A673 (cell line): ENCODE results near the gene INO80C. TPM values are rescaled to one million over a fixed set of nuclear protein-coding genes. Genes with fewer than 3 reads are reported as not detected.
"Not testable (repeated sequence)": the region's sequence is repeated elsewhere in the genome, so short reads cannot be mapped to it uniquely, and the experiment has no call there.

Experiments used
- BruUV-seq: library from RNA; stranded (reverse); fragments of 400-500 nt; replicated peaks from 2 replicates; lab custom pipeline; 2021; lab: Mats Ljungman, UMichigan
- CTCF ChIA-PET: fragments of 300-600 bp; sonication (Branson Sonifier 250); formaldehyde crosslinking; loops from one replicate; lab custom pipeline; 2022; ENCODE audit warnings: antibody characterized with exemption; lab: Charles Lee
- POLR2A ChIA-PET: fragments of 300-600 bp; sonication (Branson Sonifier 250); formaldehyde crosslinking; loops from one replicate; lab custom pipeline; 2022; ENCODE audit warnings: antibody characterized with exemption; ENCODE audit not compliant: low non-redundant PET; lab: Charles Lee
- DNase-seq: peaks from one replicate; pipeline ENCODE4 v3.0.0-alpha.2; 2015; ENCODE audit warnings: low spot score
- H3K27ac ChIP-seq: fragments of 200-600 bp; sonication (generic); 2 replicates; pipeline ENCODE4 v1.5.1; 2016; ENCODE audit warnings: mixed run types, low read depth, mild to moderate bottlenecking, mixed read lengths, antibody characterized with exemption, low read length; ENCODE audit not compliant: poor library complexity, severe bottlenecking
- H3K27me3 ChIP-seq: fragments of 200-600 bp; sonication (generic); replicated peaks from 2 replicates; pipeline ENCODE4 v1.6.1; 2017; ENCODE audit warnings: mixed run types, low read depth, mild to moderate bottlenecking, mixed read lengths, antibody characterized with exemption, low read length; ENCODE audit not compliant: insufficient read depth, poor library complexity
- H3K36me3 ChIP-seq: fragments of 200-600 bp; sonication (generic); 2 replicates; pipeline ENCODE4 v1.6.1; 2016; ENCODE audit warnings: mixed run types, mild to moderate bottlenecking, mixed read lengths, antibody characterized with exemption, low read length; ENCODE audit not compliant: insufficient read depth, poor library complexity, severe bottlenecking
- H3K4me1 ChIP-seq: fragments of 200-600 bp; sonication (generic); 2 replicates; pipeline ENCODE4 v1.6.1; 2017; ENCODE audit warnings: mixed run types, mild to moderate bottlenecking, mixed read lengths, antibody characterized with exemption, low read length; ENCODE audit not compliant: insufficient read depth, poor library complexity, severe bottlenecking
- H3K4me3 ChIP-seq: fragments of 200-600 bp; sonication (generic); 2 replicates; pipeline ENCODE4 v1.5.1; 2016; ENCODE audit warnings: low read depth, mixed run types, mild to moderate bottlenecking, mixed read lengths, low read length; ENCODE audit not compliant: poor library complexity, severe bottlenecking
- H3K9me3 ChIP-seq: fragments of 200-600 bp; sonication (generic); 2 replicates; pipeline ENCODE4 v1.6.1; 2016; ENCODE audit warnings: mixed run types, low read depth, mild to moderate bottlenecking, mixed read lengths, antibody characterized with exemption, low read length; ENCODE audit not compliant: poor library complexity, severe bottlenecking
- CTCF ChIP-seq: fragments of 300-800, 200-600 bp; sonication (generic); conservative IDR thresholded peaks from 2 replicates; pipeline ENCODE4 v1.5.1; 2017; ENCODE audit warnings: low read depth, mild to moderate bottlenecking, antibody characterized with exemption, low read length, moderate library complexity, mixed read lengths
- EZH2 ChIP-seq: fragments of 200-600 bp; sonication (generic); IDR thresholded peaks from 2 replicates; pipeline ENCODE4 v1.6.1; 2017; ENCODE audit warnings: borderline replicate concordance, low read depth, mild to moderate bottlenecking, mixed read lengths, antibody characterized with exemption, low read length; ENCODE audit not compliant: poor library complexity, severe bottlenecking
- intact Hi-C: fragments of 100-400 bp; cut with micrococcal nuclease; formaldehyde crosslinking; loops from one replicate; pipeline ENCODE4 v1.10.0; 2022; ENCODE audit not compliant: unreplicated experiment
- total RNA-seq: library from RNA; stranded (reverse); gene quantifications from 2 replicates; pipeline ENCODE4 v1.2.3, GENCODE V29; 2021

INO80C gene
- total RNA-seq, 1 experiment from 2014 or later, result 36.6 TPM

- CTCF ChIA-PET, result no interaction called here
- POLR2A ChIA-PET, result no interaction called here
Observed at GRCh38 chr18:35454803-35455202, 43.0 kb downstream of the INO80C start.

GRCh38 chr18:35453065-35453464 is 44.7 kb downstream of the INO80C start:
- H3K4me3 ChIP-seq, H3K27me3 ChIP-seq, POLR2A ChIA-PET, H3K36me3 ChIP-seq, BruUV-seq, H3K9me3 ChIP-seq, CTCF ChIA-PET, DNase-seq, intact Hi-C loops, H3K27ac ChIP-seq, H3K4me1 ChIP-seq: not testable (repeated sequence)

More at GRCh38 chr18:35454803-35455202, 43.0 kb downstream of the INO80C start:
- TF ChIP-seq CTCF, result no peak
- no peak for TF ChIP-seq EZH2
- intact Hi-C loops, result no loop called here
- no peak for DNase-seq
- Histone ChIP-seq H3K27me3 (no peaks in the 10 kb centered on the region), H3K4me3 (no peak overlapping the region), H3K4me1 (no peaks in the 10 kb centered on the region), H3K9me3 (no peaks in the 10 kb centered on the region), H3K36me3 (no peaks in the 10 kb centered on the region), H3K27ac (no peak overlapping the region)
- BruUV-seq, result no TSS peak

GRCh38 chr18:35451916-35452315 is 45.8 kb downstream of the INO80C start:
- DNase-seq, result no peak
- Histone ChIP-seq H3K27ac (no peak overlapping the region), H3K4me3 (no peak overlapping the region), H3K4me1 (no peaks in the 10 kb centered on the region), H3K36me3 (no peaks in the 10 kb centered on the region), H3K27me3 (no peaks in the 10 kb centered on the region), H3K9me3 (no peaks in the 10 kb centered on the region)
- no peak for TF ChIP-seq CTCF
- no peak for TF ChIP-seq EZH2
- ChIA-PET CTCF (no interaction called here), POLR2A (no interaction called here)
- intact Hi-C loops, result no loop called here
- BruUV-seq, result no TSS peak

GRCh38 chr18:35451032-35451431 is 46.7 kb downstream of the INO80C start:
- TF ChIP-seq EZH2, result no peak
- TF ChIP-seq CTCF, result no peak
- ChIA-PET CTCF (no interaction called here), POLR2A (no interaction called here)
- DNase-seq, result no peak
- Histone ChIP-seq H3K27me3 (no peaks in the 10 kb centered on the region), H3K27ac (no peak overlapping the region), H3K9me3 (no peaks in the 10 kb centered on the region), H3K4me1 (no peaks in the 10 kb centered on the region), H3K4me3 (no peak overlapping the region), H3K36me3 (no peaks in the 10 kb centered on the region)
- no TSS peak for BruUV-seq
- intact Hi-C loops, result no loop called here
